HG02973 (cell line): ENCODE data around the gene BEAN1.
A peak's percentile ranks its signal among the peaks of the same experiment; 100 is the strongest.

ENCODE experiments used
- ATAC-seq: cut with Tn5 transposase; IDR thresholded peaks from one replicate; pipeline ENCODE4 v1.9.1; 2021; ENCODE audit warnings: moderate library complexity; ENCODE audit not compliant: unreplicated experiment

The BEAN1 gene

GRCh38 chr16:66517586-66518263 lies 90.6 kb downstream of the BEAN1 start:
- no peak for ATAC-seq

- no peak for ATAC-seq
These were observed 92.6 kb downstream of the BEAN1 start for GRCh38 chr16:66519482-66520373.

GRCh38 chr16:66520406-66521170 lies 93.5 kb downstream of the BEAN1 start:
- ATAC-seq = no peak

- ATAC-seq = no peak
These were observed 94.2 kb downstream of the BEAN1 start for GRCh38 chr16:66521252-66521713.

- peak; percentile 56 for ATAC-seq
These were observed 95.1 kb downstream of the BEAN1 start for GRCh38 chr16:66521951-66522771.

- no peak for ATAC-seq
These were observed 95.9 kb downstream of the BEAN1 start for GRCh38 chr16:66522816-66523590.

- peak; percentile 42 for ATAC-seq
These were observed 96.8 kb downstream of the BEAN1 start for GRCh38 chr16:66523861-66524354.

- peak; percentile 49 for ATAC-seq
These were observed 97.6 kb downstream of the BEAN1 start for GRCh38 chr16:66524601-66525164.

- ATAC-seq = no peak
These were observed 98.5 kb downstream of the BEAN1 start for GRCh38 chr16:66525396-66526180.

- ATAC-seq = no peak
These were observed 101.2 kb downstream of the BEAN1 start for GRCh38 chr16:66528294-66528693.

- ATAC-seq = no peak
These were observed 102.4 kb downstream of the BEAN1 start for GRCh38 chr16:66529475-66529874.
